Psoas muscle (tissue), 8 donors: ENCODE measurements around the gene TAF13. TPM values are rescaled to one million over a fixed set of nuclear protein-coding genes. Genes with fewer than 3 reads are reported as not detected.

Experiments
- ATAC-seq, 4 donors: fragments of 200-7000 bp; cut with Tn5 transposase; one replicate each; pipeline ENCODE4 v1.9.1; 2020; ENCODE audit warnings: moderate library complexity in 3 of 4, mild to moderate bottlenecking in 2 of 4
- DNase-seq, 2 donors: peaks; one replicate each; pipeline ENCODE4 v3.0.0-alpha.2; 2020
- H3K27ac ChIP-seq: fragments of 200-600 bp; one replicate; pipeline ENCODE4 v1.8.0; 2022
- H3K27me3 ChIP-seq, 3 donors: fragments of 200-600 bp in 1 of 3; one replicate each; pipeline versions ENCODE4 v1.6.1 to v1.8.0; 2013 to 2022; ENCODE audit warnings: low read length in 2 of 3, mild to moderate bottlenecking in 2 of 3, moderate library complexity in 1 of 3; ENCODE audit not compliant: insufficient read depth in 3 of 3
- H3K36me3 ChIP-seq, 2 donors: fragments of 200-600 bp in 1 of 2; one replicate each; pipeline versions ENCODE4 v1.6.1 to v1.8.0; 2013 to 2022; ENCODE audit warnings: low read depth in 1 of 2, mild to moderate bottlenecking in 1 of 2, moderate library complexity in 1 of 2; ENCODE audit not compliant: insufficient read depth in 1 of 2
- H3K4me1 ChIP-seq: fragments of 200-600 bp; one replicate; pipeline ENCODE4 v1.8.0; 2022
- H3K4me3 ChIP-seq: fragments of 200-600 bp; one replicate; pipeline ENCODE4 v1.8.0; 2022; ENCODE audit warnings: mild to moderate bottlenecking
- H3K9me3 ChIP-seq: fragments of 200-600 bp; one replicate; pipeline ENCODE4 v1.8.0; 2022
- CTCF ChIP-seq: fragments of 200-600 bp; IDR thresholded peaks from one replicate; pipeline ENCODE4 v1.8.0; 2022; ENCODE audit warnings: antibody characterized with exemption
- WGBS, 3 donors: extraction: QIAGEN DNeasy Blood & Tissue Kit; methylation state at CpG; one replicate each; pipeline versions ENCODE4 v1.1.6 to v1.1.7; 2013; 5-methylcytosine and 5-hydroxymethylcytosine counted together
- intact Hi-C, 2 donors: fragments of 100-400 bp; cut with DNase I; formaldehyde crosslinking; loops; one replicate each; pipeline versions ENCODE4 v1.11.0 to v1.14.2; 2022
- polyA plus RNA-seq, 3 donors: library from polyadenylated mRNA; stranded (reverse); fragments of 200-250 nt; gene quantifications; one replicate each; pipeline ENCODE4 v1.2.3, GENCODE V29; 2013
- total RNA-seq, 4 donors: library from RNA; stranded (reverse); fragmentation: NEBNext Ultra II Directional in 2 of 4; extraction: Animal tissue kit (Norgen Biotek cat#: 25700) in 2 of 4; gene quantifications; one replicate each; pipeline versions ENCODE4 v1.2.1 to v1.2.4, GENCODE V29; 2021 to 2023
- donor health status: healthy with polysubstance abuse.
- donor health status: DM: no; HTN: no; CAD: no; lungs with moderate emphysema.
- donor health status: Bipolar disorder and iron deficiency.
- donor health status: healthy.
- donor health status: DM: yes; HTN: yes; CAD: no.
- donor health status: DM: no; HTN: no; CAD: no.
- donor health status: DM: no; HTN: no; CAD: no.
- donor health status: DM: yes; HTN: yes; CAD: no.

Gene TAF13
- total and polyA plus RNA-seq, 7 donors: 61.5 to 228 (median 77.0) TPM

GRCh38 chr1:109084563-109085517 is 9.0 kb upstream of the TAF13 start:
- Histone ChIP-seq H3K9me3 (no peaks in the 10 kb centered on the region), H3K27me3 (no peaks in the 10 kb centered on the region), H3K4me1 (no peaks in the 10 kb centered on the region), H3K4me3 (no peak overlapping the region), H3K27ac (no peak overlapping the region), H3K36me3 (no peaks in the 10 kb centered on the region)
- WGBS, 3 donors: 85 to 92% (median 87%) methylated on average over 13 of the region's 13 CpGs
- intact Hi-C loops: no loop called here
- ATAC-seq (no peak), DNase-seq (no peak)
- TF ChIP-seq CTCF: no peak

GRCh38 chr1:109083923-109084322 is 8.1 kb upstream of the TAF13 start:
- intact Hi-C loops: no loop called here

GRCh38 chr1:109083501-109083900 is 7.7 kb upstream of the TAF13 start:
- H3K4me1 ChIP-seq: no peaks in the 10 kb centered on the region
- ATAC-seq (no peak), DNase-seq (no peak)
- TF ChIP-seq CTCF: no peak
- 81 to 91% (median 83%) methylated on average over 3 of the region's 3 CpGs for WGBS, 3 donors
- H3K9me3 ChIP-seq: no peaks in the 10 kb centered on the region
- H3K27ac ChIP-seq: no peak overlapping the region
- intact Hi-C loops: no loop called here
- no peaks in the 10 kb centered on the region for H3K27me3 ChIP-seq
- H3K4me3 ChIP-seq: no peak overlapping the region
- no peaks in the 10 kb centered on the region for H3K36me3 ChIP-seq

More at GRCh38 chr1:109083923-109084322, 8.1 kb upstream of the TAF13 start:
- H3K4me1 ChIP-seq: no peaks in the 10 kb centered on the region
- no peaks in the 10 kb centered on the region for H3K27me3 ChIP-seq
- WGBS, 3 donors: 49 to 71% (median 65%) methylated on average over 1 of the region's 1 CpG
- no peak for TF ChIP-seq CTCF
- H3K36me3 ChIP-seq: no peaks in the 10 kb centered on the region
- no peak overlapping the region for H3K4me3 ChIP-seq
- DNase-seq: no peak
- no peak overlapping the region for H3K27ac ChIP-seq
- ATAC-seq: no peak
- H3K9me3 ChIP-seq: no peaks in the 10 kb centered on the region

- H3K4me1 ChIP-seq: no peaks in the 10 kb centered on the region
- H3K36me3 ChIP-seq: no peaks in the 10 kb centered on the region
- DNase-seq: no peak
- no peaks in the 10 kb centered on the region for H3K9me3 ChIP-seq
- no peak for ATAC-seq
- 69 to 71% (median 70%) methylated on average over 5 of the region's 5 CpGs for WGBS, 3 donors
- no peak for TF ChIP-seq CTCF
- intact Hi-C loops: no loop called here
- peak overlapping the region; percentile 53 for H3K27ac ChIP-seq
- no peaks in the 10 kb centered on the region for H3K27me3 ChIP-seq
- no peak overlapping the region for H3K4me3 ChIP-seq
Measured at GRCh38 chr1:109080441-109081082, 4.8 kb upstream of the TAF13 start.
